Right hindlimb (tissue), 1 donor: ENCODE data around the gene KCNB1.

Experiments
- DNase-seq: peaks from one replicate; pipeline ENCODE4 v3.0.0-alpha.2; 2018

Gene KCNB1

DNA sequence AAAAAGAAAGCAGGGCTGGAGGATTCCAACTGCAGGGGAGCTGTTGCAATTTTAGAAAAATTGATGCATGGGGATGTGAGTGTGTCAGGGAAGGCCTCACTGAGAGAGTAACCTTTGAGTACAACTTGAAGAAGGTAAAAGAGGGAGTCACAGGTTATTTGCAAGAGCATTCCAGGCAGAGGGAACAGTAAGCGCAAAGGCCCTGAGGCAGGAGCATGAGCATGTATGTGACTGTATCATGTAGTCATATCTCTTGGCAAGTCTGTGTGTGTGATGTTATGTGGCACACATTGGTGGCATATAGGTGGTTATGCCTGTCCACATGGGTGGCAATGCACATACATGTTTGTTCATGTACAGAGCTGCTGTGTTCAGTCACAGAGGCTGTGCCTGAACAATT lies 133.4 kb downstream of the KCNB1 start:
- no peak for DNase-seq

GRCh38 chr20:49348563-49348962 lies 133.9 kb downstream of the KCNB1 start:
- no peak for DNase-seq

DNA sequence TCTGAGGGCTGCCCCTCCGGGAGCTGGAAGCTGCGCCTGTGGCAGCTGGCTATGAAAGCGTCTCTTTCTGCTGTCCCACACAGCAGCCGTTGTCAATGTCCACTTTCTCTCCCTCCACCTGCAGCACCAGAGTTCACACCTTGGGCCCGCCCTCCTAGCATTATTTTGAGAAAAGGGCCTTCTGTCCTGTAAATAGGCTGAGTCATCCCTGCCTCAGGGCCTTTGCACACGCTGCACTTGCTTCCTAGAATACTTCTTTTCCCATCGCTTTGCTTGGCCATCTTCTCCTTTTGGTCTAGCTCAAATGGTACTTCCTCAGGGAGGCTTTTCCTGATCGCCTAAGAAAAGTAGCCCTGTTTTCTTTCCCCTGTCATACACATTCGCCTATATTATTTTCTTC lies 135.3 kb downstream of the KCNB1 start:
- DNase-seq, result no peak

- no peak for DNase-seq
Measured at GRCh38 chr20:49346682-49347081, 135.8 kb downstream of the KCNB1 start.

GRCh38 chr20:49345524-49345923 lies 136.9 kb downstream of the KCNB1 start:
- peak; percentile 79 for DNase-seq

DNA sequence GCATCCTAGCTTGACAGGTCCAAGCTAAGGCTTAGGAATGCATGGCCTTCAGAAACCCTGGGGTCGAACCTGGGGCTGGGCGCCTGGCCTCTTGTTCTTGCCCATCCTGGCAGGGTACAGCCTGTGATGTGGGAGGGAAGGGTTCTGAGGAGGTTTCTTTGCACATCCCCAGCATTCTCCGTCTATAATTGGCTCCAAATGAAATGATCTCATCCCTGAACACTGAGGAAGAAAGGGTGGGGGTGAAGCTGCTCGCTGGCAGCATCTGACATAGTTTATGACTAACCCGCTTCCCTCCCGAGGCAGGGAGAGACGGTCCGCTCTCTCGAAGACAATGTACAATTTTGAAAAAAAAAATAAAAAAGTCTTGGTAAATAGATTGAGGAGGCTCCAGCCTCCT lies 137.5 kb downstream of the KCNB1 start:
- peak; percentile 80 for DNase-seq

DNA sequence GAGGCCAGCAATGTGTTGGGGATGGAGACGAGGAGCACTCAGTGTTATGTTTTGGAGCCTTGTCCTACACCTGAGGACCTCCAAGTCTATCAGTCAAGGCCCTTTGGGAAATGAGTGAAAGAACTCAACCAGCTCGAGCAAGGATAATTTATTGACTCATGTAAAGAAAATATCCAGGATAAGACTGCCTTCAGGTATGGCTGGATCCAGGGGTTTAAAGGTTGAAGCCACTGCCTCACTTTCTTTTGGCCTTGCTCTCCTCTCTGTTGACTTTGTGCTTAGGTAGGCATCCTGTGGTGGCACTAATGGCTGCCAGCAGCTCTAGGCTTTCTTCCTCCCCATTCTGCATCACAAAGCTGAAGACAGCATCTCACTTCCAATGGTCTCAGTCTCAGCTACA lies 138.3 kb downstream of the KCNB1 start:
- no peak for DNase-seq

DNA sequence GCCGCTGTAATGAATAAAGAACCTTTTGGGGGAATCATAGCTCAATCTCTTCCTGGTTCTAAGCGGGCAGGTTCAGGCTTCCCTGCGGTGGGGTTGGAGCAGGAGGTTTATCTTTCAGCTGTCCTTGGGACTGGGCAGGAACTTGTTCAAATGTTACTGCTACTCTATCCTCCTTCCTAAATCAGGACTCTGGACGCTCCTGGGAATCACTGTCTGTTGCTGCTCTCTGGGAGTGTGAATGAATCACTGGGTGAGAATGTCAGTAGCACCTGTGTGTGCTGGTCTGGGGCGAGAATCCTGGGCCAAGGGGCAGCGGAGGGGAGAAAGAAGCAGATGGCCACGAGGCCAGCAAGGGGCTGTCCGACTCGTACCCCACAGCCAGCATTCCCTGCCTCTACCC lies 139.2 kb downstream of the KCNB1 start:
- DNase-seq, result no peak

DNA sequence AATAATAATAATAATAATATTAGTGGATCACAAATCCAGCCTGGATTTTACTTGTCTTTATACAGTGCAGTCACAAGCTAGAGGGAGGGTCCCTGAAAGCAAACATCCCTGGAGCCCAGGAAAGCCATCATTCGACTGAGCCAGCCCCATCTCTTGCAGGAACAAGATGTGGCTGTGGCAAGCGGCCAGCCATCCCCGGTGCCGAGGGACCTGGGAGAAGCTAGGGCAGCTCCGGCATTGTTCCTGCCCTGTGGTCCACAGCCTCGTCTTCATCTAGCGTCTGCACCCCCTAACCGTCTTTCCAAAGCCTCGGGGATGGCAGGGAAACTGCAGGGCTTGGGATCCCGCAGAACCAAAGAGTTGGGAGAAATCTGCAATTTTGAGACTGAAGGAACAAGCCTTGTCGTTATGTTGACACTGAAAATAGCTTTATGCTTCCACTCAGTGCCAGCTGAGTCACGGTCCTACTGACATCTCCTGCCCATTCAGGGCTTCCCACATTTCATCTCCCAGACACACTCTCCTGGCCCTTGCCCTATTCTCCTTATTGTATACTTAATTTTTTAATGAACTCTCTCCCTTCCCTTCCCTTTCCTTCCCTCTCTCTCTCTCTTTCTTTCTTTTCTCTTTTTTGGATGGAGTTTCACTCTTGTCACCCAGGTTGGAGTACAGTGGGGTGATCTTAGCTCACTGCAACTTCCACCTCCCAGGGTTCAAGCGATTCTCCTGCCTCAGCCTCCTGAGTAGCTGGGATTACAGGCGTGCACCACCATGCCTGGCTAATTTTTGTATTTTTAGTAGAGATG lies 142.1 kb downstream of the KCNB1 start:
- DNase-seq, result no peak

GRCh38 chr20:49339123-49339522 lies 143.3 kb downstream of the KCNB1 start:
- DNase-seq, result no peak

- peak; percentile 82 for DNase-seq
Measured at GRCh38 chr20:49338061-49338460, 144.4 kb downstream of the KCNB1 start.

DNA sequence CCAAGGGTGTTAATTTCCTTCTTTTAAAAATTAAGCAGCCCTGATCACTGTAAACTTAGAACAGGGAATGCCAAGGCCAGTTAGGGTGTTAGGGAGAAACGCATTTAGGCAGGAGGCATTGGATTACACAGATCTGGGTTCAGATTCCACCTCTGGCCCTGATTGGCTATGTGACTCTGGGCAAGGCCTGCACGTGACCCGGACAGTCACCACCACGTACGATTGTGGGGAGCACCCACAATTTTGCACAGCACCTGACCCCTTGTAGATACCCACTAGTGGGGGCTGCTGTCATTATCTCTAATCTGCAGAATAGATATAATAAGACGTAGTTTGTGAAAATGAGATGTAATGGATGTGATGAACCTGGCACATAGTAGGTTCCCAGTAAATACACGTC lies 145.1 kb downstream of the KCNB1 start:
- DNase-seq, result no peak

GRCh38 chr20:49336786-49337185 lies 145.7 kb downstream of the KCNB1 start:
- DNase-seq, result no peak

DNA sequence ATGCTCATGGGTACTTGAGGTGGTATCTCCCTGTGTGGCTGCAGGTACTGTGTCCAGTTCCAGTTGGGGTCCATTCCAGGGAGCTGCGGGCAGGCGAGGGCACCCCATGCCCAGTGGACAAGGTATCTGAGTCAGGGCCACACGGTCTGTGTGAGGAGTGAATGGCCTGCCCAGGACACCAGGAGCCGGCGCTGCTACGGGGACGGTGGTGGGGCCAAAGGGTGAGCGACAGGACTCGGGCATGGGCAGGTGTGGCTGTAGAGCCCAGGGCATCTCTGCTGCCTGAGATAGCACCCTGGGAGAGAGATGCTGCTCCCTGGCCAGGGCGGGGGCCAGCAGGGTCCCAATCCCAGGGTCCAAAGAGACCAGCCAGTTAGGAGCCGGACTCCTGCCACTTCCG lies 147.0 kb downstream of the KCNB1 start:
- no peak for DNase-seq

DNA sequence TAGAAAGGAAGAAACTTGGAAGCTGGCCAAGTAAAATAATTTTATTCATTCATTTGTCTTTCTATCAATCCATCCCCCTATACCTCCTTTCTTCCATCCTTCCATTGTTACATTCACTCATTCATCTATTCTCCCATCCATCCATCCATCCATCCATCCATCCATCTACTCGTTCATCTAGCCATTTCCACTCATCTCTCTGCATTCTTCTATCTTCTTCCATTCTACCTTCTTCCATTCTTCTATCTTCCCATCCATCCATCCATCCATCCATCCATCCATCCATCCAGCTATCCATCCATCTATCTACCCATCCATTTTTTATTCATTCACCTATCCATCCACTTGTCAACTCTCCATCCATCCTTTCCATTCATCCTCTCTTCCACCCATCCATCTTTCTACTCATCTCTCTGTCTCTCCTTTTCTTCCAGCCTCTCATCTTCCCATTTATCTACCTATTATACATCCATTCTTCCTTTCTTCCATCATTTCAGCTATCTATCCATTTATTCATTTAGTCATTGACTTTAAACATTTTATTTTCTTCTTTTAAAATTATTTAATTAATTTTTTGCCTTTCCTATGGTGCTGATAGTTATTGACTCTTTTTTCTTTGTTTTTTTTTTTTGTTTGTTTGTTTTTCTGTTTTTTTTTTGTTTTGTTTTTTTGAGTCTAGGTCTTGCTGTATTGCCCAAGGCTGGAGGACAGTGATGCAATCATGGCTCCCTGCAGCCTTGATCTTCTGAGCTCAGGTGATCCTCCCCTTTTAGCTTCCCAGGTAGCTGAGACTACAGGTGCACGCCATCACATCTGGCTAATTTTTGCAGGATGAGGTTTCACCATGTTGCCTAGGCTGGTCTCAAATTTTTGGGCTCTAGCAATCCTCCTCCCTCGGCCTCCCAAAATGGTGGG lies 151.5 kb downstream of the KCNB1 start:
- DNase-seq, result no peak

DNA sequence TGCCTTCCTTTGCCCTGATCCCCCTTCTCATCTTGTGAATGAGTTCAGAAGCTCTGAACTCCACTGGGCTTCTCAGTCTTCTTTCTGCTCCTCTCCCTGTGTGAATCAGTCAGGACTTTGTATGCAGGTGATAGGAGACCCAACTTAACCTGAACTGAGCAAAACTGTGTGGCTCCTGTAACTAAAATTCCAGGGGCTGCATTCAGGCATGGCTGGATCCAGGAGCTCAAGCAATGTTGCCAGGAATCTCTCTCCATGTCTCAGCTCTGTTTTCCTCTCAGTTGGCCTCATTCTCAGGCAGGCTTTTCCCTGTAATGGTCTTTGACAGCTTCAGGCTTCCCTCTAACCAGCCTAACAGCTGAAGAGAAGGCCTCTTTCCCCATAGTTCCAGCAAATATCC lies 153.7 kb downstream of the KCNB1 start:
- DNase-seq, result no peak

GRCh38 chr20:49326026-49326425 lies 156.4 kb downstream of the KCNB1 start:
- no peak for DNase-seq

GRCh38 chr20:49324306-49324705 lies 158.2 kb downstream of the KCNB1 start:
- no peak for DNase-seq

- DNase-seq, result peak; percentile 50
Measured at GRCh38 chr20:49323622-49324238, 158.7 kb downstream of the KCNB1 start.

DNA sequence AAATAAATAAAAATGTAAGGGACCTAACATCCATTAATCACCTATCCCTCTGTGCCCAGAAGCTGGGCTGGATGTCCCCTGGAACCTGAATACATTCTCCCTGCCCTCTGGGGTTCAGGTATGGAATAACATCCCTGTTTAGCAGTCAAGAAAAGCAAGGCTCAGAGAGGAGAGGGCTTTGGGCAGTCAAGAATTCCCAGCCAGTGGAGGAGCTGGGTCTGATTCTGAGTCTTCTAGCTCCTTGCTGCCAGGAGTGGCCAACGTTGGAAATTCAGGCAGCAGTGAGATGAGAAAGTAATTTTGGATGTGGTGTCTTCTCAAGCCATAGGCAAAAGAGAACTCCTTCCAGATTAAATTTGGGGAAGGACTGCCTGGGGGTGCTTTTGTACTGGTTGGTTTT lies 162.0 kb downstream of the KCNB1 start:
- DNase-seq, result peak; percentile 28

DNA sequence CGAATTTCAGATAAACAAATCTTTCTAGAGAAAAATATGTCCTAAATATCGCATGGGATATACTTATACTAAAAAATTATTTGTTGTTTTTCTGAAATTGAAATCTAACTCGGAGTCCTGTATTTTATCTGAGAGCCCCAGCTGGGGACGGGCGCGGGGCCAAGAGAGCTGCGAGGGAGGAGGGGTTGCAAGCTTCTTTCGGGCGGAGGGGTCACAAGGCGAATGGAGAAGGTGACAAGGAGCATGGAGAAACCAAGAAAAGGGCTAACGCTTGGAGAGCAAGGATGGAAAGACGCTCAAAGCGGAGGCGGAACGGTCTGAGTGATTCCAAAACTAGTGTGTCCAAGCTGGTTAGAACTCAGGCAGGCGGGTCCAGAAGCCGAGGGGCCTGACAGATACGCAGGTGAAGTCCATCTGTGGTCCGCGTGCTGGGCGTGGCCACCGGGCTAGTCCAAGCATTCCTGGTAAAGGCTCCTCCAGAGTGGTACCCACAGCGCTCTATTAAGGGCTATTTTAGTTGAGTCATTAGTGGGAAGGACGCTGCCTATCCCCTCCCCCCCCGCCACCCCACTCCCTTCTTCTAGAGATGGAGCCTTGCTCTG lies 163.2 kb downstream of the KCNB1 start:
- no peak for DNase-seq

- no peak for DNase-seq
Measured at GRCh38 chr20:49318430-49319207, 163.8 kb downstream of the KCNB1 start.

DNA sequence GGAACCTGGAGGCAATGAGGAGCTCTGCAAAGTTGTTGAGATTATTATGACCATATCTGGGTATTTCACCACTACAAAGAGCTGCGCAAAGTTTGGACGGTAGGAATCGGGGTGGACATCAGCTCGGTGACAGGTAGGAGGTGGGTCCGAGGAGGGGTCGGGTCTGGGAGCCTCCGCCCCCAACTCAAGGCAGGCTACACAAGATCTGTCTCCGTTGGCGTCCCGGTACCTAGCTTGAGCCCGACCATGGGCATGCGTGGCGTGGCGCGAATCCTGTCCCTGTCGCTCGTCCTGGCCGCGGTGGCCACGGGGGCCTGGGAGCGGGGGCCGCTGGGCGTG lies 164.4 kb downstream of the KCNB1 start:
- DNase-seq, result no peak
